KBM-7 (cell line): Measurements from ENCODE around the gene MPPE1.
A peak's percentile ranks its signal among the peaks of the same experiment; 100 is the strongest.
"Not testable (repeated sequence)": the region's sequence is repeated elsewhere in the genome, so short reads cannot be mapped to it uniquely, and the experiment has no call there.

ENCODE experiments used
- DNase-seq: peaks from one replicate; pipeline ENCODE4 v3.0.0-alpha.2; 2015
- in situ Hi-C: fragments of 300-500 bp; cut with MboI; formaldehyde crosslinking; loops from 2 replicates; pipeline ENCODE4 v1.14.3; 2020; ENCODE audit warnings: low sequenced_read_pairs, low pct_unique_long_range_greater_than_20kb, mixed read lengths

MPPE1 gene

DNA sequence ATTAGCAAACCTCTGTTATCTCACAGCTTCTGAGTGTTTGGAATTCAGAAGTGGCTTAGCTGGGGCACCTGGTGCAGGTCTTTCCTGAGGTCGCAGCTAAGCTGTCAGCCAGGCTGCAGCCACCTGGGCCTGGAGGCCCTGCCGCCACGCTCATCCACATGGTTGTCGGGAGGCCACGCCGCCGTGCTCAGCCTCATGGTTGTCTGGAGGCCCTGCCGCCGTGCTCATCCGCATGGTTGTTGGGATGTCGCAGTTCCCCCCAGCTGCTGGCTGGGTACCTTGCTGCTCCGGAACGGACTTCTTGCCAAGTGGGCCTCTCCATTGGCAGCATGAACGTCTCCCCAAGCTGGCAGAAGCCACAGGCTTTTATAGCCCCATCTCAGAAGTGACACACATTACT is 24.3 kb upstream of the MPPE1 start:
- in situ Hi-C loops: loop anchor here (10.0 kb wide), 1 partner anchor 62 kb away; no protein-coding TSS in a partner anchor
- DNase-seq: no peak

DNA sequence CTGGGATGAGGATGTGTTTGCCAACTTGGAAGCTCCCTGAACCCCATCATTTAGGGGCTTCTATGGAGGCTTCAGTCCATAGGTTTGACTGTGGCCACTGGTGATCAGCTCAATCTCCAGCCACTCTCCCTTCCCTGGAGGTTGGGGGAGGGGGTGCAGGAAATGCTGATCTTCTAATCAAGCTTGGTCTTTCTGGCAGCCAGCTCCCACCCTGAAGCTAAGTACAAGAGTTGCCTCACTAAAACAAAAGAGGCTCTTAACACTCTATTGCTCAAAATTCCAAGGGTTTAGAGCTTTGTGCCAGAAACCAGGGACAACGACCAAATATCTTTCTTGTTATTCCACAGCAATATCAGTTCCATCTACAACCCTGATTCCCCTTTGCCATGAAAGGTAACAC is 19.4 kb upstream of the MPPE1 start:
- DNase-seq: no peak
- in situ Hi-C loops: no loop called here

DNA sequence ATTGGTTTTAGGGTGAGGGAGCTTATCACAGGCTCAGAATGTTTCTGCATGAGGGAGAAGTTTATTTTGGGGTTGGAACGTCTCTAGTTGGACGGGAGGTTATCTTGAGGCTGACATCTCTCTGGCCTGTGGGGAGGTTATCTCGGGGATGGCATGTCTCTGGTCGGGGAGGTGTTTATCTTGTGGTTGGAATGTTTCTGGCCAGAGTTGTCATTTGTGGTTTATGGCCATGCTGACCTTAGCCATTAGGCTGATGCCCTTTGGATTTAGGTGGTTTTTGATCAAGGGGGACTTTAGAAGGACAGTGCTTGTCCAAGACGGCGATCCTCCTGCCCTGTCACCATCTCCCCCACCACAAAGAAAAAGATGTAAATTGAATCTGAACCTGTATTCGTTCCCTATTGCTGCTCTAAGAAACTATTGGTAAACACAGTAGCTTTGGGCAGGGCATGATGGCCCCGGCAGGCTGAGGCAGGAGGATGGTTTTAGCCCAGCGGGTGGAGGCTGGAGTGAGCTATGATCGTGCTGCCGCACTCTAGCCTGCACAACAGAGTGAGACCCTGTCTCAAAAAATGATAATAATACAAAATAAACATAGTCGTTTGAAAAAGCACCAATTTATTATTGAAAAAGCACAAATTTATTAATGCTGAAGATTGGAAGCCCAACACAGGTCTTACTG is 17.8 kb upstream of the MPPE1 start:
- no peak for DNase-seq
- in situ Hi-C loops: no loop called here

DNA sequence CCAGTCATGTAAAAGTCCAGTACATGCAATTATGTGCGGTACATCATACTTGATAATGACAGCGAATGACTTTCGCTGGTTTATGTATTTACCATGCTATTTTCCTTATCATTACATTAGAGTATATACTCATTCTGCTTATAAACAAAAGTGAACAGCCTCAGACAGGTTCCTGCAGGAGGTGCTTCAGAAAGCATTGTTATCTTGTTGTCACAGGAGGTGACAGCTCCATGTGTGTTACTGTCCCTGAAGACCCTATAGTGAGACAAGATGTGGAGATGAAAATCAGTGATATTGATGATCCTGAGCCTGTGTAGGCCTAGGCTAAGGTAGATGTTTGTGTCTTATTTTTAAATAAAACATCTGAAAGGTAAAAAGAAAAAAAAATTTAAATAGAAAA is 15.3 kb upstream of the MPPE1 start:
- DNase-seq: no peak
- in situ Hi-C loops: no loop called here

DNA sequence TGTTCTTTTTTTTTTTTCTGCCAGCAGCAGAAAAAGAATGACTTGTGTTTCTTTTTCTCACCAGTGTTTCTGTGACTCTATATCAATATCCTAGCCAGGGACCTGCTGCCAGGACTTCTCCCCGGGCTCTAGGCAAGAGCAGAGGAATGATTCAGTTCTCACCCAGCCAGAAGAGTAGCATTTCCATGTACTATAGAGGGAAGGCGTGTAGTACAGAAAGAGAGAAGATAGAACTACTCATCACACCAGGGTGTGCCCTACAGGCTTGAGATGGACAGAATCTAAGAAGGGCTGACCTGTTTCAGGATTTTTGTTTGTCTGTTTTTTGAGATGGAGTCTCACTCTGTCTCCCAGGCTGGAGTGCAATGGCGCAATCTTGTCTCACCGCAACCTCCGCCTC is 11.4 kb upstream of the MPPE1 start:
- in situ Hi-C loops, DNase-seq: not testable (repeated sequence)

DNA sequence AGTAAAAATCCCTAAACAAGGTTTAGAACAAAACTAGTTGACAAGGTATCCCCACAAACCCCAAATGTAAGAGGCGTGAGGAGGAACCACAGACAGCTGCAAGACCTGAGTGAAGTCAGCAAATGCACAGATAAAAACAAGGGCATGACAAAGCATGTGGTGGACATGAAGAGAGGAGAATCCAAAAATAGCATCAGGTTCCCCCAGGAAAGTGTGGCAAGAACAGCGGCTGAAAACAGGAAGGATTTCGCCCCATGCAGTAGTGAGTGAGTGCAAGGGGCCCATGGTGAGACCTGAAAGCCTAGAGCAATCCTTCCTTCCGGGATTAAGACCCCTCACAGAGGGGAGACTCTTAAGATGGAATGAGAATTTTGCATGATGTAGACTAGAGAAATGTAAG is 8.8 kb upstream of the MPPE1 start:
- in situ Hi-C loops: not testable (repeated sequence)
- peak; percentile 92 for DNase-seq

DNA sequence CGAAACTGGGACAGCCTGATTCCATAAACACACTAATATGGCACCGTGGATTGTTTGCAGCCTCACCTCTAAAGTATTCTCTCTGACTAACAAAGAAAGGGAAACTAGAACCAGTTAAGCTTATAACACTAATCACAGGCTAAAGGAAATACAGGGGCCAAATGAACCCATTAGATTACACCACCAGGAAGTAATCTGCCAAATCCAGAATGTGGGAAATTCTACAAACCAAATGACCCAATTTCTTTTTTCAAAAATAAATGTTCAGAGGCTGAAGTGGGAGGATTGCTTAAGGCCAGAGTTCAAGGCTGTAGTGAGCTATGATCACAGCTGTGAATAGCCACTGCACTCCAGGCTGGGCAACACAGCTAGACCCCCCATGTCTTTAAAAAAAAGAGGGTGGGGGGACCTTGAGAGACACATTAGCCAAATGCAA is 1.5 kb upstream of the MPPE1 start:
- DNase-seq: peak; percentile 34
- in situ Hi-C loops: no loop called here

DNA sequence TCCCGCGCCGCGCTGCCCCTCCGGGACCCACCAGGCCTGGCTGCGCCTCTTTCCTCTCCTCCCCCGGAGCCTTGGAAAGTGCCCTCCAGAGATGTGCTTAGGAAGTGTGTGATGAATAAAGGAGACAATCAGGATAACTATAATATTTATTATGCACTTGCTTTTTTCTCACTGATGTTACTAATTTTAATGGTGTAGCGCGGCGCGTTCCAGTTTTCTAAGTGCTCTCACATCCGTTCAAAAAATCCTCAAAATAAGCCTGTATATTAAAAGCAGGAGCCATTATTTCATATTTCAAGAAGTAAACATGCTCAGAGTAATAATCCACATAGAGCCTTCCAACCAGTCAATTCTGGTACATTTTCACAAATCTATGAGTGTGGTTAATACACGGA is 941 bp upstream of the MPPE1 start:
- peak; percentile 39 for DNase-seq
- in situ Hi-C loops: no loop called here

DNA sequence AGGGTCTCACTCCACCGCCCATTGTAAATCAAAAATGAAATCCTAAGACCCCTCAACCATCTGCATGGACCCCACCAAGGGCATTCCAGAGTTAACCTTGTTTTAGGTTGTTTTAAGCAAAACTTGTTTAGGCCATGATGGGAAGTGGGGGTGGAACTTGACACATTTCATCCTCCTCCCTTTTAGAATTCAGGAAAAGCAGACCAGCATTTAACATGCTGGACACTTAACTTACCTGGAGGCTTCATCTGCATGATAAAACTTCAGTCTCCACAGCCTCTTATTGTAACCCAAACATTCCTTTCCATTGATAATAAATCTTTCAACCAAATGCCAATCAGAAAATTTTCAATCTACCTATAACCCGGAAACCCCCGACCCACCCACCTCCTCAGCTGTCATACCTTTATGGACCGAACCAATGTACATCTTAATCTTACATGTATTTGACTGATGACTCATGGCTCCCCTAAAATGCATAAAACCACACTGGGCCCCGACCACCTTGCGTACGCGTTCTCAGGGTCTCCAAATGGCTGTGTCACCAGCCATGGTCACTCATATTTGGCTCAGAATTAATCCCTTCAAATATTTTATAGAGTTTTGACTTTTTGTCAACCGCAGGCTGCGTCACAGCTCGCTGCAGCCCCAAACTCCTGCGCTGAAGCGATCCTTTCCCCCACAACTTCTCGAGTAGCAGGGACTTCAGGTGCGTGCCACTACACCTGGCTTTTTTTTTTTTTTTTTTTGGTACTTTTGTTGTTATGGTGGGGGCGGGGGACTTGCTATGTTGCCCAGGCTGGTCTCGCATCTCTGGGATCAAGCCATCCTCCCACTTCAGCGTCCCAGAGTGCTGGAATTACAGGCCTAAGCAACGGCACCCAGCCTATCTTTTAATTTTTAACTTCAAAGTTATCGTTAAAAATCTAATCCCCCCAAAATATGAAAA is 917 bp downstream of the MPPE1 start:
- DNase-seq: no peak
- in situ Hi-C loops: no loop called here

DNA sequence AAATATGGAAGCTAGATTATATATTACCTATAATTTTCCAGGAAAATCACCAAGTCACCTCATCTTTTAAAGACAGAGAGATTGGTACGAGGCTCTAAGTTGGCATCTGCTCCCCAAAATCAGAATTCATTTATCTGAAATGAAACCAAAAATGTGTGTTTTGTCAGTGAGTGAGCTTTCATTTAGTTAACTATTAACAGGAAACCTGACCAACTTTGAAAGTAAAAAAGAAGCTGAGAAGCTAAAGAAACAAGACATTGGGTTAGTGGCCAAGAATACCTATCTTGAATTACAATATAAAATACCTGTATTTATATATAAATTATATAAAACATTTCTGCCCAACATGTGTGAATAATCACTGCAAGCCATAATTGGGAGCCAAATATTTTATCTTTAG is 1.9 kb downstream of the MPPE1 start:
- in situ Hi-C loops: no loop called here
- no peak for DNase-seq

DNA sequence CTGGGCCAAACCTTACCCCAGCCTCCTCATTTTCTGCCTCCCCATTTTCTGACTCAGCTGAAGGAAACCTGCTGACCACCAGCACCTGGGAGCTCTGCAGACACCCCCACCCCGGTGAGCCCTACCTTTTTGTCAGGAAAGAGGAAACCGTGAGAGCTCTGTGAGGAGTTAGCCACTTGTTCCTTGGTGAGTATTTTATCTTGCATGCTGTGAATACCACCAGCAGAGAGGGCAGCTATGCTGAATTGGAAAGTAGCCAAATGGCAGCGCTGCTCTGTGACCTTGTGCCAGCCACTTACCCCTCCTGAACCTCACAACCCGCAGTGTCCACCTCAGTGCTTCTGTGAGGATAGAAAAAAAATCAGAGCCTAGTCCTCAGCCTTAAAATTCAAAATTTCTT is 2.5 kb downstream of the MPPE1 start:
- no peak for DNase-seq
- in situ Hi-C loops: no loop called here

DNA sequence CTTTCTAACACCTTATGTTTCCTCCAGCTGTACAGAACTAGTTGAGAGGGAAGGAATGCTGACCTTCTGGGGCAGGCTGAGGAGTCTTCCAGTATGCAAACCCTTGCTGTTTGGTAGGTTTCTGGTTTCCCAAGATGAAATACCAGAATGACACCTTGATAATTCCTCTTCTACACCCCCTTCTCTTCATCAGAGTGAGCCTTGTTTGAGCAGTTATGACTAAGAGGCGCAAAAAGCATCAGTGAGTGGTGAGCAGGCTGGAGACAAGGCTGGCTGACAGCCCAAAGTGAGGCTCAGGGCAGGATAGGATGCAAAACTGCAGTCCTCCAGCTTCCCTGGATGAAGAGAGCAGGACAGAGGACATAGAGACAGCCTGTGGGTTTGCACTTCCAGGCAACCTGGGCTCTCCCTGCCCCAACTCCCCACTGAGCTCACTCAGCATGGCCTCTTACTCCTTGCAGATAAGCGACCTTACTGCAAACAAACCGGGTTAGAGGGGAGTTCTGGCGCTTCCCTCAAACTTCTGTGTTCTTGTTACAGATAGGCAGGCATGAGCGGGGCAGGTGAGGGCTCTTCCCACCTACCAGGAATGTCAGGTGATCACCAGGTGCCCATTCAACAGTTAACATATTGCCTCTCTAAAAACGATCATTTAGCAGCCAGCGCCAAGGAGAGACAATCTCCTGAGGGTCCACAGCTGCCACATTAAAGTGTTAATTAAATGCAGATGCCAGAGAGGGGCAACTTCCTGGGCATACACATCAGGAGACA is 5.4 kb downstream of the MPPE1 start:
- in situ Hi-C loops: no loop called here
- DNase-seq: no peak

DNA sequence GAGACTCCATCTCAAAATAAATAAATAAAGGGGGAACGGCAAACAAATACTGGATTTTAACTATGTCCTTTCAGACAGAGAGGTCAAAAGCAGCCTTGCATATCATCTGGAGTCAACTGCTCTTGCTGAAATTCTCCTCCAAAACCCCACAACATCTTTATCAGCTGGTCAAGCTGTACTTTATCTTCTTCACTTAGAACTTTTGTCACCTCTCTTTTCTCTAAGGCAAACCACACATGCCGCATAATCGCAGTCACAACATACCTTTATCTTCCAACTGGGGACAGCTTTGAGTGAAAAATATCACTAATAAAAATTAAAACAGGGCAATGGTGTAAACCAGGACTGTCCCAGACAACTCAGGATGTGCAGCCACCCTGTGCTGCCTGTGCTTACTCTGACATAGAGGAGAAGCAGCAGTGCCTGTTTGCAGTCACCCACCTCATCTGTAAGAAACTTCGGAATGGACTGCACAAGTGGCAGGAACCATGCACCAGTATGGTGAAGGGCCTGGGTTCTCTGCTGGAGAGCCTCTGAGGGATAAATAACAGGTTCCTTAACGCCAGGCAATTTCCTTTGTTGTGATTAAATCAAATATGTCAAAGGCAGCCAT is 6.2 kb downstream of the MPPE1 start:
- in situ Hi-C loops: no loop called here
- DNase-seq: no peak

DNA sequence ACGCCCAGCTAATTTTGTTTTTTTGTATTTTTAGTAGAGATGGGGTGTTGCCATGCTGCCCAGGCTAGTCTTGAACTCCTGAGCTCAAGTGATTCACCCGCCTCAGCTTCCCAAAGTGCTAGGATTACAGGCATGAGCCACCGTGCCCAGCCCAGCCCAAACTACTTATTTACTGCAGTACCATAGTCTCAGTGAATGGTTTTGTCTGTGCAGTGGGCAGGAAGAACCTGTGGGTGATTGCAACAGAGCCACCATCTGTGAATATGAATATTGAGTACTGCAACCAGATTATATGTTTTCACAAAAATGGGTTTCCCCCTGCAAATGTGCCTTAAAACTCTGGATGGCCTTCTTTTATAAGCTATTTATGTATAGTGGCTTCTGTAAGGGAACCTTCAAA is 9.1 kb downstream of the MPPE1 start:
- in situ Hi-C loops: no loop called here
- no peak for DNase-seq

DNA sequence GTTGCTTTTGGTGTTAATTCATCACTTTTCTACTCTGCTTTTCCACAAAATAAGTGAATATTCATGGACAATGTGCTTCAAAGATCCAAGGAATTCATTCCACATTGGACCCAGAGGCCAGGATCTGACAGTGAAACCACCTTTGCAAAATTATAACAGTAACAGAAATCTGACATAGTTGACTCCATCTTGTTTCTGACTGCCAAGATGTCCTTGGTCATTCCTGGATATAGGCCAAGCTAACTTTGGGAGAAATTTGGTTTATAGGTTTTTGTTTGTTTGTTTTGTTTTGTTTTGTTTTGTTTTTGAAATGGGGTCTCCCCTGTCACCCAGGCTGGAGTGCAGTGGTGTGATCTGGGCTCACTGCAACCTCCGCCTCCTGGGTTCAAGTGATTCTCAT is 10.3 kb downstream of the MPPE1 start:
- in situ Hi-C loops: no loop called here

DNA sequence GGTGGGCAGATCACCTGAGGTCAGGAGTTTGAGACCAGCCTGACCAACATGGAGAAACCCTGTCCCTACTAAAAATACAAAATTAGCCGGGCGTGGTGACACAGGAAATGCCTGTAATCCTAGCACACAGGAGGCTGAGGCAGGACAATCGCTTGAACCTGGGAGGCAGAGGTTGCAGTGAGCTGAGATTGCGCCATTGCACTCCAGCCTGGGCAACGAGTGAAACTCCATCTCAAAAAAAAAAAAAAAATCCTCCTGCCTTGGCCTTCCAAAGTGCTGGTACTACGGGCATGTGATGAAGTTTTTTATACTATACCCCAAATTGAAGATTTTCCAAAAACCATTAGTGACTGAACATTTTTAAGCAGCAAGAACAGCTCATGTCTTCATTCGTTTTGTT is 15.7 kb downstream of the MPPE1 start:
- in situ Hi-C loops: not testable (repeated sequence)

More for the DNA sequence above, 10.3 kb downstream of the MPPE1 start:
- no peak for DNase-seq

DNA sequence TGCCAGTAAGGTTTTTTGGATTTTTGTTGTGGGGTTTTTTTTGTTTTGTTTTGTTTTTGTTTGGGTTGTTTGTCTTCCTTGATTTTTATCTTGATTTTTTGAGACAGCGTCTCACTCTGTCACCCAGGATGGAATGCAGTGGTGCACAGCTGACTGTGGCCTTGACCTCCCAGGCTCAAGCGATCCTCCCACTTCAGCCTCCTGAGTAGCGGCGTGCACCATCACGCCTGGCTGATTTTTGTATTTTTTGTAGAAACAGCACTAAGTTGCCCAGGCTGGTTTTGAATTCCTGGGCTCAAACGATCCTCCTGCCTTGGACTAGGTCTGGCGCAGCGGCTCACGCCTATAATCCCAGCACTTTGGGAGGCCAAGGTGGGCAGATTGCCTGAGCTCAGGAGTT is 16.4 kb downstream of the MPPE1 start:
- no peak for DNase-seq
- in situ Hi-C loops: no loop called here

More for the DNA sequence above, 15.7 kb downstream of the MPPE1 start:
- not testable (repeated sequence) for DNase-seq

DNA sequence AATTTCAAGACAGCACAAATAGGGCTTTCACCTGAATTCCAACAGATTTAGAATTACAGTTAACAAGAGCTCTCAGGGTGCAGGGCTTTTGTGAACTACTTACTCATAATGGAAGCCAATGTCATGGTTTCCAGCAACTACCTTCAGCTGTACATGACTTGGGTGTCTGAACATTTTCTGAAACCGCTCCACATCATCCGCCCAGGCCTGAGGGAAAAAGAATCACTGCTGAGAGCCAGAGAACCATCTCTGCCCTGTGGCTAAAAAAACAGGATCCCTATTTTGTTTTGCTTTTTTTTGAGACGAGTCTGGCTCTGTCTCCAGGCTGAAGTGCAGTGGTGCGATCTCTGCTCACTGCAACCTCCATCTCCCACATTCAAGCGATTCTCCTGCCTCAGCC is 18.8 kb downstream of the MPPE1 start:
- DNase-seq: no peak
- in situ Hi-C loops: no loop called here

DNA sequence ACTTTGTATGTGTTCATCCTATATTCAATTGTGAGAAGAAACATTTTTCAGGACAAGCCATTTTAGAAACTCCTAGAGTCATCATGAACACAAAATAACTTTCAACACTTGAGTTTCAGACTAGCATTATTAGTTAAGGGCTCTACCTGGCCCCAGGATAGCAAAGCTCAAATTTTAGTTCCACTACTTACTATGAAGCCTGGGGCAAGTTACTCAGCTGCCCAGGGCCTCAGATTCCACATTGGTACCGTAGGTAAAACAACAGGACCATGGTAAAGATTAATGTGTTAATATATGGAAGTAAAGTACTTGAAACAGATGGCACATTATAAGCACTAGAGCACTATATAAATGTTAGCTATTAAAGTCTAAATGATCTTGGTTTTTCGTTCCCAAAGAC is 19.4 kb downstream of the MPPE1 start:
- in situ Hi-C loops: no loop called here
- no peak for DNase-seq
